ENCODE measurements around the gene MSRB3.
"Not testable (repeated sequence)": the region's sequence is repeated elsewhere in the genome, so short reads cannot be mapped to it uniquely, and the experiment has no call there.

The MSRB3 gene

DNA sequence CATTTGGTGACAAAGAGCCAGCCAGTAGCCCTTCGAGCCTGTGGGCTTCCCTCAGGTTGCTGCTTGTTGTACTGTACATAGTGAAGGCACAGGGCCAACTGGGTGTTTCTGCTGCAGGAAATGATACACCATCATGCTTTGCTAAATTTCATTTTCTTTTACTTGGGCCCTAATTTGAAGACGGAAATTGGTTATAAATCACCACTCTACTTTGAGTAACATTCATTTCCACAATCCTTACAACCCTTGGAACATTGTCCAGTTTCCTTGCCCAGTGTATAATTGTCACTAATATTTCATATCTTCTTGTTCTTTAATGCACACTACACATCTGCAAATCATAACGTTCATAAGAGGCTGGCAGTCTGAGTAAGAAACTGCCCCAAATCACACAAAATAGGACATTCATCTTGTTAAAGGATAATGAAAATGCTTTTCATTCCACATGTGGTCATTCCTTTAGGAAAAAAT is 30.2 kb downstream of the MSRB3 start:
- TF ChIP-seq CTCF (IDR thresholded peaks at IDR 0.05) = no peak
- DNase-seq (ENCODE audit: low spot score) = no peak
- Histone ChIP-seq H3K27ac (no peak overlapping the region), H3K4me3 (no peak overlapping the region)

- H3K27ac ChIP-seq = no peak overlapping the region
- no peak for TF ChIP-seq CTCF (IDR thresholded peaks at IDR 0.05)
- H3K4me3 ChIP-seq = no peak overlapping the region
- no peak for DNase-seq (ENCODE audit: low spot score)
Observed at GRCh38 chr12:65311260-65311659, 32.8 kb downstream of the MSRB3 start.

DNA sequence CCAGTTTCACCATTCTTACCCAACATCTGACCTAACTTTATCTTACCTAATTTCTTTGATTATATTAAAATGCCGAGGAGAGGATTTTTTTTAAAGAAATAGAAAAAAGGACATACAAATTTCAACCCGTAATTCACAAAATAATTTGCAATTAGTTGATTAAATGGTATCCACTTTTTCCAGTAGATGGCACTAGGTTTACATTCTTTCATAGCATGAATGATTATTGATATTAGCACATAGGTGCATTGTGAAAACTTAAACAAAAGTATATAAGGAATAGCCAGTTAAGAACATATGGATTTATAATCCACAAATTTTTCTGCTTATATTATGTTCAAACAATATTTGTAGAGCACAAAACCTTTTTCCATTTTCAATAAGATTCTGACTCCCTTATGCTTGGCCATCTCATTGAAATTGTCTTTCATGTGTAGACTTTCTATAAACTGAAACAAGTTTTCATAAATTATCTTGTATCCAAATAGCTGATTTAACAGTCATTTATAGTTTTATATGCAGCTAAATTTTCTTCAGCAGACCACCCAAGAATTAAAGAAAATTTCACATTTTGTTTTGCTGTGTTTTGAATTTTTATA is 35.3 kb downstream of the MSRB3 start:
- no peak for DNase-seq (ENCODE audit: low spot score)
- no peak for TF ChIP-seq CTCF (IDR thresholded peaks at IDR 0.05)
- Histone ChIP-seq H3K4me3 (no peak overlapping the region), H3K27ac (no peak overlapping the region)

DNA sequence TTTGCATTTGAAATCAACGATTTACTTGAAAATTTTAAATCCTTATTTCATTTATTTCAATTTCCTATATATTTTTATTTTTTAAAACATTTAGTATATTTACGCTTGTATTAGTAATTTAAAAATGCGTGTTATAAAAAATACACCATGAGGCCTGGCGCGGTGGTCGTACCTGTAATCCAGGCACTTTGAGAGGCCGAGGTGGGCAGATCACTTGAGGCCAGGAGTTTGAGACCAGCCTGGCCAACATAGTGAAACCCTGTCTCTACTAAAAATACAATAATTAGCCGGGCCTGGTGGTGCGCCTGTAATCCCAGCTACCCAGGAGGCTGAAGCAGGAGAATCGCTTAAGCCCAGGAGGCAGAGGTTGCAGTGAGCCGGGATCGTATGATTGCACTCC is 36.8 kb downstream of the MSRB3 start:
- DNase-seq (ENCODE audit: low spot score); H3K27ac ChIP-seq; H3K4me3 ChIP-seq: not testable (repeated sequence)

GRCh38 chr12:65318186-65318685 is 39.8 kb downstream of the MSRB3 start:
- H3K27ac ChIP-seq = no peak overlapping the region
- no peak overlapping the region for H3K4me3 ChIP-seq
- TF ChIP-seq CTCF (IDR thresholded peaks at IDR 0.05) = no peak
- DNase-seq (ENCODE audit: low spot score) = no peak

GRCh38 chr12:65319688-65320200 is 41.3 kb downstream of the MSRB3 start:
- TF ChIP-seq CTCF (IDR thresholded peaks at IDR 0.05) = no peak
- Histone ChIP-seq H3K4me3 (no peak overlapping the region), H3K27ac (no peak overlapping the region)
- DNase-seq (ENCODE audit: low spot score) = no peak

DNA sequence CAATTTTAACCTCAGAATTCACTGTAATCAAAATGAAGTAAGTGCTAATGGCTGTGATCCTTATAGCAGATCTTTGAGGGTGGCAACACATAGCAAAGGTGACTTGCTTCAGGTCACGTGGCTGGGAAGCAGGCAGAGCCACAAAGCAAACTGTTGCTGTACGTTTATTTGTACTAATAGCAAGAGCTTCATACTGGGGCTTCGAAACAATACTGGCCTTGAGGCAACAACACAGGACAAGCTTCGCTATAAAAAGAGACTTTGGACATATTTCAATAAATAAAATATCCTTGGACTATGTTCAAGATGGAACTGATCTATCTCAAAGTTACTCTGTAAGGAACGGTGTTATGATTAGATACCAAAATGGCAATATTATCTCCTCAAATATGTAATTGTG is 44.6 kb downstream of the MSRB3 start:
- no peak for TF ChIP-seq CTCF (IDR thresholded peaks at IDR 0.05)
- Histone ChIP-seq H3K27ac (no peak overlapping the region), H3K4me3 (no peak overlapping the region)
- DNase-seq (ENCODE audit: low spot score) = no peak

All from coronary artery (tissue), 2 donors.